NT2/D1 (cell line): Measurements from ENCODE around the gene ELK3.

ENCODE experiments used
- SUZ12 ChIP-seq: IDR thresholded peaks from 2 replicates; pipeline ENCODE4 v1.6.1; 2011; ENCODE audit not compliant: insufficient read length, insufficient read depth; ENCODE audit errors: extremely low read depth
- ZNF274 ChIP-seq: IDR thresholded peaks from 2 replicates; pipeline ENCODE4 v1.6.1; 2011; ENCODE audit warnings: mild to moderate bottlenecking, low read depth, low read length

GRCh38 chr12:96193725-96194575 lies at the start of gene ELK3:
- no peak for TF ChIP-seq ZNF274
- TF ChIP-seq SUZ12 = no peak
